Stimulated activated CD8-positive, alpha-beta memory T cell treated with anti-CD3 and anti-CD28 coated beads, Interleukin-15, amount 100 ng/mL, for 24 hours (primary cell): ENCODE results near the gene STK35.
"Not testable (repeated sequence)": the region's sequence is repeated elsewhere in the genome, so short reads cannot be mapped to it uniquely, and the experiment has no call there.

Source experiments
- DNase-seq: peaks from one replicate; pipeline ENCODE4 v3.0.0-alpha.2; 2020; ENCODE audit warnings: low read depth

STK35 gene

GRCh38 chr20:2162823-2163166 is 61.2 kb downstream of the STK35 start:
- no peak for DNase-seq

- no peak for DNase-seq
These were observed 61.7 kb downstream of the STK35 start for GRCh38 chr20:2163312-2163711.

GRCh38 chr20:2163757-2164156 is 62.1 kb downstream of the STK35 start:
- DNase-seq: no peak

GRCh38 chr20:2164421-2164820 is 62.8 kb downstream of the STK35 start:
- DNase-seq: no peak

DNA sequence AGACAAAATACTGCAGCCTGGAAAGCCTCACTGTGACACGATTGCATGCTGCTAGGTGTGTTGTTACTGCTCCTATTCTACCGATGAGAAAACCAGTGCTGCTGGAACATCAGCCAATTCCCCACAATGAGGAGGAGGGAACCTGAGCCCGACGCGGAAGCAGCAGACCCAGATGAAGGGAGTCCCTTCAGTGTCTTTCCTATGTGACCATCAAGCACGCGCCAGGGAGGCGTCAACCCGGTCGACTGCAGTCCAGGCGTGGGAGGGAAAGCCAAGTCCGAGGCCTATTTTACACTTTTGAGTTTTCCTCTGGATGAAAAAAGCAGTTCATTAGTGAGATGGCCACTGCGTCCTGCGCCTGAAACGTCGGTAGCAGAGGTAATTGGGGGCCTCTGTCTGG is 63.3 kb downstream of the STK35 start:
- no peak for DNase-seq

- DNase-seq: no peak
These were observed 64.2 kb downstream of the STK35 start for GRCh38 chr20:2165871-2166270.

DNA sequence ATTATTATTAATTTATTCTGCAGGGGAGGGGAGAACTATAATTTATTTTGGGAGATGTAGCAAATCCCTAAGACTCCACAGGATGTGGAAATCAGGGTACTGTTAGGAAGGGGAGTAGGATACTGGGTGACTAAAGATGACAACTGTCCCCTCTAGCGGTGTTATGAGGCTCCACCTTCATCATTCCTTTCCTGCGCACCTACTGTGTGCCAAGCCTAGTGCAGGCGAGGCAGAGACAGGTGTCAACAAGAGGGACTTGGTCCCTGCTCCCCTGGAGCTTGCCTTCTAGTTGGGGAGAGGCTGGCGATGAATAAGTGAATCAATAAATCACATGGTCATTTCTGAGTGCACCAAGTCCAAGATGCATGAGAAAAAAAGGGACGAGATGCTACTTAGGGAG is 65.5 kb downstream of the STK35 start:
- no peak for DNase-seq

GRCh38 chr20:2168946-2169345 is 67.3 kb downstream of the STK35 start:
- no peak for DNase-seq

DNA sequence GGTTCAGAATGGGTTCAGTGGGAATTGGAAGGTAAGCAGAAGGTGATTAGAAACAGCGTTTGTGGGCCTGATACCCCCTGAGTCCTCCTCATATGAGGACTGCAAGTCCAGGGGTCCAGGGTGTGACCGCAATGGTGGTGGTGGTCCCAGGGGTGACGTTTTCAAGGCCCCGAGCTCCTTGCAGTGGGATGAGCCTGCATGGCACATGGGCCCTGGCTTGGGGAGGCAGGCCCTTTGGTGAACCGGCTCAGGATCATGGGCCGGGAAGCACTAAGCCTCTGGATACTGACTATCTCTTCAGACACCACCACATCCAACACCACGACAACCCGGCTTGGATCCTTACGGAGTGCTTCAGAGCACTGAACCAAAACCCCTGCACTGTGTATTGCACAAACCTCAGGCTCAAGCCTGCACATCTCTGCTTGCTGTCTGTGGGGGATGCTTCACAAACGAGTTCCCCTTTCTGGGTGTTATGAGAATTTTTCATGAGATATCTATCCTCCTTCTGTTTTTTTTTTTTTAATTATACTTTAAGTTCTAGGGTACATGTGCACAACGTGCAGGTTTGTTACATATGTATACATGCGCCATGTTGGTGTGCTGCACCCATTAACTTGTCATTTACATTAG is 67.9 kb downstream of the STK35 start:
- DNase-seq: no peak

- no peak for DNase-seq
These were observed 68.8 kb downstream of the STK35 start for GRCh38 chr20:2170404-2170803.

- DNase-seq: no peak
These were observed 69.7 kb downstream of the STK35 start for GRCh38 chr20:2171266-2171790.

- not testable (repeated sequence) for DNase-seq
These were observed 70.2 kb downstream of the STK35 start for GRCh38 chr20:2171840-2172239.

DNA sequence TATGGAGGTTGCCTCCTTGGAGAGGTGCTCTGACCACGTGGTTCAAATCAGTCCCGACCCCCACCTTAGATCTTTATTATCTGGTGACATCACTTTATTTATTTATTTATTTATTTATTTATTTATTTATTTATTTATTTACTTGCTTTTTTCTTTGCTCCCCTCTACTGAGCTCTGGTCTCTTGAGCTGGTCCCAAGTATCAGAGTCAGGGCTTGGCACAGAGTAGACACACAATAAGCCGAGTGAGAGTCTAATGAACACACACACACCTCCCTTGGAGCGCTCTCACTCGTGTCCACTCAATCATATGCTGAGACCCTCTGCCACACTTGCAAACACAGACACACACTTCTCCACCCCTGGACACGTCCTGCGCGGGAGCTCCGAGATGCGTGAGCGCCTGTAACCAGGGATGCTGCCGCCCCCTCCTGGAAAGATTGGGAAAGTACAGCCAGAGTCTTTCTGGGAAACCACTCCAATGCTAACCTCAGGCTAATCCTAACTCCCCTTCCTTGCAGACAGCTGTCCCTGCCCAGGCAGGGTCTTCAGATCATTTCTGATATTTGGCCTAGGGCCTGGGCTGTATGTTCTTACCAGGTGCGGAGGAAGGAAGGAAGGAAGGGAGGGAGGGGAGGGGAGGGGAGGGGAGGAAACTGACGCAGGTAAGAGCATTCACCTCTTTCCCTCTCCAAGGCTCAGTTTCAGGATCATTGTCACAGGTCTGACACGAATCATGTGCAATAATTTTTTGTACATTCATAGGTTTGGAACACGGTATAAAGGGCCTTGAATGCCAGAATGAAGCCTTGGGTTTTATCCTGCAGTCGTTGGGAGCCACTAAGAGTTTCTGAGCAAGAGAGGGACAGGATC is 70.9 kb downstream of the STK35 start:
- peak; percentile 35 for DNase-seq

- no peak for DNase-seq
These were observed 71.6 kb downstream of the STK35 start for GRCh38 chr20:2173186-2173585.

DNA sequence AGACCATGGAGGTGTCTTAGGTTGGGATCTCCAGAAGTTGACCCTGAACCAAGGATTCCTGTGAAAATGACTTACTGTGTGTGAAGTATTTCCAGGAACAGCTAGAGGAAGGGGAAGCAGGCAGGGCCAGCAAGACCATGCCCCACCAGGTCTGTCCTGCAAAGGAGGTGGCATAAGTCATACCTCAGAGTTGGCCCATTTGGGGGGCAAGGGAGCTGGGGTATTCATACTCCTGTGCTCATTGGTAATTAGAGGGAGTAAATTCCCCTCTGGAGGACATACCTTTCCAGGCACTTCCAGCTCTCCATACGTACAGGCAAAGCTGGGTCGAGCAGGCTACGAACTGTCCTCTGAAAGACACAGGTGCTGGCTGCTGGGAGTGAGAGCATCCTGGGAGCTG is 72.4 kb downstream of the STK35 start:
- DNase-seq: no peak

GRCh38 chr20:2176946-2177345 is 75.3 kb downstream of the STK35 start:
- no peak for DNase-seq

- no peak for DNase-seq
These were observed 76.9 kb downstream of the STK35 start for GRCh38 chr20:2178318-2179232.

DNA sequence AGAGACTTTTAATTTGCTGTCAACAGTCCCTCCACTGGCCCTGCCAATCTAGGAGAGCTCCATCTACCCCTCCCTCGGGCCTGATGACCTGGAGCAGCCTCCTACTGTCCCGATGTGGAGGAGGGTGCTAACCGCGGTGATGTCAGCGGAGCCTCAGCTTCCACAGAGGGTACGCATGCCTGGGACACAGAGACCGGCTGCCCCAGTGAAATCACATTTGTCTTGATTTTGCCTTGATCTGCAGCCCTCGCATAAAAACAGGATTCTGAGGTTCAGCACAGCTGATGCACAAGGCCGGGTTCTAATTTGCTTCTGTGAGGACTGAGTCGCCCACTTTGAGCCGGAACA is 77.6 kb downstream of the STK35 start:
- DNase-seq: no peak

DNA sequence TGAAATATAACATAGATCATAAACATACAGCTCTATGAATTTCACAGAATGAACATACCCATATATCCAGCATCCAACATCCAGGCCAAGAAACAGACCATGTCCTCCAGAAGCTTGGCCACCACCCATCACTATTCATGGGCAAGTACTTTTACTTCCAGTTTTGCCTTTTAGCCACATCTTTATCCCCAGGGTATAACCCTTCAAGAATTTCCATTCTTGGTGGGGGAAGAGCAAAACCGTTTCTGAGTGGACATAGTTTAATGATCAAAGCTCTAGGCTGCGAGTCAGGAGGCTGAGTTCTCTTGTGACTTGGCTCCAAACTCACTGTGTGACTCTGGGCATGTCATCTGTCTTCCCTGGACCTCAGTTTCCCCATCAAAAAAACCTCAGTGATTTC is 78.3 kb downstream of the STK35 start:
- DNase-seq: no peak

GRCh38 chr20:2183381-2183780 is 81.8 kb downstream of the STK35 start:
- DNase-seq: no peak

- DNase-seq: not testable (repeated sequence)
These were observed 83.3 kb downstream of the STK35 start for GRCh38 chr20:2184933-2185332.

DNA sequence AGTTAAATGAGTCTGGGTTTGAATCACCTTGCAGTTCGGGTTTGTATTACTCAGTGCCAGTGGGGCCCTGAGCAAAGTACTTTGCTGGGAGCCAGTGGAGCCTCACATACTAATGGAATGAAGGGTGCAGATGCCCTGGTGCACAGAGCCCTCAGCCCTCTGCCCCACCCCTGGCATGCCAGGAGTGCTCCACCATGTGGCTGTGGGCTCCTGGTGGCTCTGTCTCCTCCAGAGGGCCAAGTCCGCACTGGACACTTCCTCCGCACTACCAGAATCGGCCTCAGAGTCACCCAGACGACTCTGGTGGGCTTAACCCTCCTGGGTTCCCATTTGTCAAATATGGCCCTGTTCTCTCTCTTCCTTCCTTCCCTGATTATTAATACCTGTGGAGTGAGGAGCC is 94.0 kb downstream of the STK35 start:
- no peak for DNase-seq

GRCh38 chr20:2197166-2197565 is 95.5 kb downstream of the STK35 start:
- no peak for DNase-seq
